ENCODE data around the gene S1PR3. TPM values are rescaled to one million over a fixed set of nuclear protein-coding genes. Genes with fewer than 3 reads are reported as not detected.
A peak's percentile ranks its signal among the peaks of the same experiment; 100 is the strongest.

Gene S1PR3
- total RNA-seq, 2 experiments from 2014 or later: 0.31 to 0.33 TPM

DNA sequence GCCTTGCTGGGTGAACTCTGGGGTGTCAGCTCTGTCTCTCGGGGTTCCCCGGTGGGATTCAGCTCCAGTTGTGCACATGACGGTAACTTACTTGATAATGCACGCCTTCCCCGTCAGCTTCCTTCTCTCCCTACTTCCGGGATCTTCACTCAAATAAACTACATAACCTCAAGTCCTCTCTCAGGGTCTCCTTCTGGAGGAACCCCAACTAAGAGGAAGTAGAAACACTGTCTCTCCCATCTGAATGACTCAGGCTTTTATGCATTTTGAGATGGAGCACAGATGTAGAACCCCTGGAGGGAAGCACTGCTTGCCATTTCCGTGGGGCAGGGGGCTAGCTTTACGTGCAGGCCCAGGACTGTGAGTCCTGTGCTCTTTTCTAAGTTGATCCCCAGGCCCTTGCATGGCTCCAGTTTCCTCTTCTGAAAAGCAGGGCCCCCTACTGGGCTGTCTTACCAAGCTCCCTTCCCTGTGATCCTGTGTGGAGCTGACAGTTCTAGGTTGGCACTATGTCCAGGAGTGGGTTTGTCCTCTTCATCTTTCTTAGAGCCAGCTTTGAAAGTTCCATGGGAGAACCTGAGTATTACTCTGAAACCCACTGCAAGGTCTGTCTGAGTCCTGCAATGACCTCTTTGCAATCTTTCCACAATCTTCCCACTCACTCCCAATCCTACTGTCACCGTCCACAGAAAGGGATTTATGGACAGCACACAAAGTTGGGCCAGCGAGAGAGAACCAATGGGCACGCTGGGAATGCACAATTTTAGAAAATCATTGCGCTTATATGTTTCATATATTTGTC, 17.7 kb downstream of the S1PR3 start:
- H3K27ac ChIP-seq (ENCODE audit: low read depth in 1 of 2, low read length in 2 of 2): no peak overlapping the region
- H3K36me3 Mint-ChIP-seq (ENCODE audit: low read depth): no peaks in the 10 kb centered on the region
- H3K27me3 Mint-ChIP-seq: peaks cover 4% of the 10 kb centered on the region
- ChIA-PET POLR2A (no interaction called here), CTCF (no interaction called here)
- no peaks in the 10 kb centered on the region for H3K27me3 ChIP-seq (ENCODE audit: control insufficient read depth in 1 of 2, insufficient read depth in 2 of 2, low read length in 2 of 2)
- H3K9me3 Mint-ChIP-seq: no peaks in the 10 kb centered on the region
- H3K4me1 Mint-ChIP-seq (ENCODE audit: low read depth): no peaks in the 10 kb centered on the region
- ATAC-seq (ENCODE audit: poor library complexity): no peak
- H3K9me3 ChIP-seq (ENCODE audit: control insufficient read depth in 1 of 2, insufficient read depth in 1 of 2, low read length in 2 of 2): no peaks in the 10 kb centered on the region
- TF ChIP-seq, protein P1, sequence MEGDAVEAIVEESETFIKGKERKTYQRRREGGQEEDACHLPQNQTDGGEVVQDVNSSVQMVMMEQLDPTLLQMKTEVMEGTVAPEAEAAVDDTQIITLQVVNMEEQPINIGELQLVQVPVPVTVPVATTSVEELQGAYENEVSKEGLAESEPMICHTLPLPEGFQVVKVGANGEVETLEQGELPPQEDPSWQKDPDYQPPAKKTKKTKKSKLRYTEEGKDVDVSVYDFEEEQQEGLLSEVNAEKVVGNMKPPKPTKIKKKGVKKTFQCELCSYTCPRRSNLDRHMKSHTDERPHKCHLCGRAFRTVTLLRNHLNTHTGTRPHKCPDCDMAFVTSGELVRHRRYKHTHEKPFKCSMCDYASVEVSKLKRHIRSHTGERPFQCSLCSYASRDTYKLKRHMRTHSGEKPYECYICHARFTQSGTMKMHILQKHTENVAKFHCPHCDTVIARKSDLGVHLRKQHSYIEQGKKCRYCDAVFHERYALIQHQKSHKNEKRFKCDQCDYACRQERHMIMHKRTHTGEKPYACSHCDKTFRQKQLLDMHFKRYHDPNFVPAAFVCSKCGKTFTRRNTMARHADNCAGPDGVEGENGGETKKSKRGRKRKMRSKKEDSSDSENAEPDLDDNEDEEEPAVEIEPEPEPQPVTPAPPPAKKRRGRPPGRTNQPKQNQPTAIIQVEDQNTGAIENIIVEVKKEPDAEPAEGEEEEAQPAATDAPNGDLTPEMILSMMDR (IDR thresholded peaks at IDR 0.05): no peak
- H3K36me3 ChIP-seq (ENCODE audit: insufficient read depth, low read length): no peaks in the 10 kb centered on the region
- peak in 1 of 14 experiments; percentile 11 for DNase-seq
- H3K4me3 Mint-ChIP-seq: no peak overlapping the region
- H3K27ac Mint-ChIP-seq: no peak overlapping the region
- intact Hi-C loops (cut with DNase I, micrococcal nuclease): no loop called here
- no peaks in the 10 kb centered on the region for H3K4me1 ChIP-seq (ENCODE audit: insufficient read depth, low read length)
- no peak overlapping the region for H3K4me3 ChIP-seq (ENCODE audit: low read length)

DNA sequence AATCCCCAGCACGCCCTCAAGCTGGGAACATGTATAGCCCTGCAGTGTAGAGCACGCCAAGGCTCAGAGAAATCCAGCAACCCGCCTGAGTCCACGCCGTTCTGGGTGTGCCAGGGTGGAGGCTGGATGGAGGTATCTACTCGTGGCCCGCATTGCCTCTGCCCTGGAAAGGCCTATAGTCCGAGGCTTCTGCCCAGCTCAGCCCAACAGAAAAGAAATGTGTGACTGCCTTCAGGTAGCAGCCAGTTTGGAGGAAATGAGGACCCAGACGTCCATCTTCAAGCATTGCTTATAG, 18.2 kb downstream of the S1PR3 start:
- DNase-seq: no peak
- Histone ChIP-seq H3K4me3 (ENCODE audit: low read length) (no peak overlapping the region), H3K27me3 (ENCODE audit: control insufficient read depth in 1 of 2, insufficient read depth in 2 of 2, low read length in 2 of 2) (peaks cover 0 to 3% of the 10 kb centered on the region in 2 experiments), H3K4me1 (ENCODE audit: insufficient read depth, low read length) (no peaks in the 10 kb centered on the region), H3K9me3 (ENCODE audit: control insufficient read depth in 1 of 2, insufficient read depth in 1 of 2, low read length in 2 of 2) (no peaks in the 10 kb centered on the region), H3K27ac (ENCODE audit: low read depth in 1 of 2, low read length in 2 of 2) (no peak overlapping the region), H3K36me3 (ENCODE audit: insufficient read depth, low read length) (no peaks in the 10 kb centered on the region)
- intact Hi-C loops (cut with DNase I, micrococcal nuclease): no loop called here
- ChIA-PET POLR2A (no interaction called here), CTCF (no interaction called here)
- H3K9me3 Mint-ChIP-seq: no peaks in the 10 kb centered on the region
- H3K27ac Mint-ChIP-seq: no peak overlapping the region
- no peak for ATAC-seq (ENCODE audit: poor library complexity)
- TF ChIP-seq, protein P1 (IDR thresholded peaks at IDR 0.05): no peak
- no peaks in the 10 kb centered on the region for H3K4me1 Mint-ChIP-seq (ENCODE audit: low read depth)
- no peaks in the 10 kb centered on the region for H3K36me3 Mint-ChIP-seq (ENCODE audit: low read depth)
- peaks cover 5% of the 10 kb centered on the region for H3K27me3 Mint-ChIP-seq
- H3K4me3 Mint-ChIP-seq: no peak overlapping the region

DNA sequence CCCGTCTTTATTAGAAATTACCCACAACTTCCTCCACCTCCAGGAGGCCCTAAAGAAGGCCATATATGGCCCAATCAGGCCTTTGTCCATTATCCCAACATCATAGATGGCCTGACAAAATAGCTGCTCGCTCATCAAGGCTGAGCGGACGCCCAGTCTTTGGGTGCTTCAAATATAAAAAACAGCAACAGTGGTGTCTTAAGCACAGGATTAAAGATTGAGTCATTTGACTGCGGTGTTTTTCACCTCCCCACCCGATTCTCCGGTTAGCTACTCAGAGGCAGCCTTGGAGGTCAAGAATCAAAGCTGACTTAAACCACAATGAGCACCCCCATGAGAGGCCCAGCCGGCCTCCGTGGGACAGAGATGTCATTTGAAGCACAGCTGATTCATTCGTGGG, 18.8 kb downstream of the S1PR3 start:
- ChIA-PET CTCF (no interaction called here), POLR2A (no interaction called here)
- Histone ChIP-seq H3K27ac (ENCODE audit: low read depth in 1 of 2, low read length in 2 of 2) (no peak overlapping the region), H3K27me3 (ENCODE audit: control insufficient read depth in 1 of 2, insufficient read depth in 2 of 2, low read length in 2 of 2) (peaks cover 0 to 3% of the 10 kb centered on the region in 2 experiments), H3K36me3 (ENCODE audit: insufficient read depth, low read length) (no peaks in the 10 kb centered on the region), H3K9me3 (ENCODE audit: control insufficient read depth in 1 of 2, insufficient read depth in 1 of 2, low read length in 2 of 2) (no peaks in the 10 kb centered on the region), H3K4me1 (ENCODE audit: insufficient read depth, low read length) (no peaks in the 10 kb centered on the region), H3K4me3 (ENCODE audit: low read length) (no peak overlapping the region)
- no peak for ATAC-seq (ENCODE audit: poor library complexity)
- Mint-ChIP-seq H3K9me3 (no peaks in the 10 kb centered on the region), H3K27me3 (peaks cover 9% of the 10 kb centered on the region), H3K27ac (no peak overlapping the region), H3K4me1 (ENCODE audit: low read depth) (no peaks in the 10 kb centered on the region), H3K36me3 (ENCODE audit: low read depth) (no peaks in the 10 kb centered on the region), H3K4me3 (no peak overlapping the region)
- TF ChIP-seq, protein P1 (IDR thresholded peaks at IDR 0.05): no peak
- intact Hi-C loops (cut with DNase I, micrococcal nuclease): no loop called here
- no peak for DNase-seq
